ENCODE data around the gene CWF19L1.
A peak's percentile ranks its signal among the peaks of the same experiment; 100 is the strongest.
"Not testable (repeated sequence)": the region's sequence is repeated elsewhere in the genome, so short reads cannot be mapped to it uniquely, and the experiment has no call there.

Gene CWF19L1

GRCh38 chr10:100286051-100287033 is 18.9 kb upstream of the CWF19L1 start, which contains the start of gene BLOC1S2:
Gene BLOC1S2 (minus strand): TSS chr10:100286680. CDS start chr10:100286659, 21 bp downstream.
- H3K27me3 ChIP-seq (ENCODE audit: insufficient read depth, insufficient read length), result peaks cover 10% of the 10 kb centered on the region
- H3K36me3 ChIP-seq (ENCODE audit: insufficient read depth, insufficient read length, low read length), result peaks cover 24% of the 10 kb centered on the region
- peak; percentile 64 for DNase-seq (ENCODE audit: low read depth, low spot score)
- H3K4me3 ChIP-seq (ENCODE audit: insufficient read length, low read depth), result peak within 1 kb of the TSS; percentile 78
- no peaks in the 10 kb centered on the region for H3K9me3 ChIP-seq (ENCODE audit: insufficient read depth, low read length)
- no peaks in the 10 kb centered on the region for H3K4me1 ChIP-seq (ENCODE audit: insufficient read depth, insufficient read length)
- H3K9ac ChIP-seq (ENCODE audit: insufficient read length, low read depth), result peak within 1 kb of the TSS; percentile 83
- peak; percentile 58 for TF ChIP-seq YY1 (IDR thresholded peaks at IDR 0.05; ENCODE audit: insufficient read depth, insufficient read length)
- no peak for TF ChIP-seq ZNF274 (IDR thresholded peaks at IDR 0.05; ENCODE audit: low read depth, low read length)
- TF ChIP-seq SUZ12 (IDR thresholded peaks at IDR 0.05; ENCODE audit: extremely low read depth, insufficient read depth, insufficient read length), result no peak

GRCh38 chr10:100285326-100285725 is 17.9 kb upstream of the CWF19L1 start:
- Histone ChIP-seq H3K9ac (ENCODE audit: insufficient read length, low read depth) (peak overlapping the region; percentile 83), H3K36me3 (ENCODE audit: insufficient read depth, insufficient read length, low read length) (peaks cover 33% of the 10 kb centered on the region), H3K4me3 (ENCODE audit: insufficient read length, low read depth) (peak overlapping the region; percentile 78)
- H3K27me3 ChIP-seq (ENCODE audit: insufficient read depth, insufficient read length); DNase-seq (ENCODE audit: low read depth, low spot score); H3K9me3 ChIP-seq (ENCODE audit: insufficient read depth, low read length); H3K4me1 ChIP-seq (ENCODE audit: insufficient read depth, insufficient read length): not testable (repeated sequence)

GRCh38 chr10:100282907-100283306 is 15.5 kb upstream of the CWF19L1 start:
- Histone ChIP-seq H3K9me3 (ENCODE audit: insufficient read depth, low read length) (no peaks in the 10 kb centered on the region; the same call in 1 of the 2 replicates), H3K9ac (ENCODE audit: insufficient read length, low read depth) (no peak overlapping the region), H3K4me3 (ENCODE audit: insufficient read length, low read depth) (no peak overlapping the region), H3K36me3 (ENCODE audit: insufficient read depth, insufficient read length, low read length) (peaks cover 50% of the 10 kb centered on the region), H3K4me1 (ENCODE audit: insufficient read depth, insufficient read length) (no peaks in the 10 kb centered on the region), H3K27me3 (ENCODE audit: insufficient read depth, insufficient read length) (no peaks in the 10 kb centered on the region)
- no peak for TF ChIP-seq ZNF274 (IDR thresholded peaks at IDR 0.05; ENCODE audit: low read depth, low read length)
- no peak for TF ChIP-seq SUZ12 (IDR thresholded peaks at IDR 0.05; ENCODE audit: extremely low read depth, insufficient read depth, insufficient read length)
- TF ChIP-seq YY1 (IDR thresholded peaks at IDR 0.05; ENCODE audit: insufficient read depth, insufficient read length), result no peak
- DNase-seq (ENCODE audit: low read depth, low spot score), result no peak

- H3K36me3 ChIP-seq (ENCODE audit: insufficient read depth, insufficient read length, low read length), result peaks cover 46% of the 10 kb centered on the region
- not testable (repeated sequence) for H3K9ac ChIP-seq (ENCODE audit: insufficient read length, low read depth); H3K27me3 ChIP-seq (ENCODE audit: insufficient read depth, insufficient read length); H3K9me3 ChIP-seq (ENCODE audit: insufficient read depth, low read length); H3K4me3 ChIP-seq (ENCODE audit: insufficient read length, low read depth); H3K4me1 ChIP-seq (ENCODE audit: insufficient read depth, insufficient read length); DNase-seq (ENCODE audit: low read depth, low spot score)
Observed at GRCh38 chr10:100276971-100277370, 9.5 kb upstream of the CWF19L1 start.

GRCh38 chr10:100265821-100266485 is 1.5 kb downstream of the CWF19L1 start:
- DNase-seq (ENCODE audit: low read depth, low spot score), result no peak
- Histone ChIP-seq H3K9me3 (ENCODE audit: insufficient read depth, low read length) (no peaks in the 10 kb centered on the region), H3K36me3 (ENCODE audit: insufficient read depth, insufficient read length, low read length) (peaks cover 14% of the 10 kb centered on the region), H3K27me3 (ENCODE audit: insufficient read depth, insufficient read length) (no peaks in the 10 kb centered on the region), H3K9ac (ENCODE audit: insufficient read length, low read depth) (no peak overlapping the region), H3K4me3 (ENCODE audit: insufficient read length, low read depth) (no peak overlapping the region), H3K4me1 (ENCODE audit: insufficient read depth, insufficient read length) (no peaks in the 10 kb centered on the region)
- TF ChIP-seq SUZ12 (IDR thresholded peaks at IDR 0.05; ENCODE audit: extremely low read depth, insufficient read depth, insufficient read length) (no peak), YY1 (IDR thresholded peaks at IDR 0.05; ENCODE audit: insufficient read depth, insufficient read length) (no peak), ZNF274 (IDR thresholded peaks at IDR 0.05; ENCODE audit: low read depth, low read length) (no peak)

- no peaks in the 10 kb centered on the region for H3K27me3 ChIP-seq (ENCODE audit: insufficient read depth, insufficient read length)
- peaks cover 59% of the 10 kb centered on the region for H3K36me3 ChIP-seq (ENCODE audit: insufficient read depth, insufficient read length, low read length)
- no peak for DNase-seq (ENCODE audit: low read depth, low spot score)
- H3K4me3 ChIP-seq (ENCODE audit: insufficient read length, low read depth), result no peak overlapping the region
- H3K4me1 ChIP-seq (ENCODE audit: insufficient read depth, insufficient read length), result no peaks in the 10 kb centered on the region
- no peak overlapping the region for H3K9ac ChIP-seq (ENCODE audit: insufficient read length, low read depth)
- H3K9me3 ChIP-seq (ENCODE audit: insufficient read depth, low read length), result no peaks in the 10 kb centered on the region
- TF ChIP-seq SUZ12 (IDR thresholded peaks at IDR 0.05; ENCODE audit: extremely low read depth, insufficient read depth, insufficient read length) (no peak), ZNF274 (IDR thresholded peaks at IDR 0.05; ENCODE audit: low read depth, low read length) (no peak), YY1 (IDR thresholded peaks at IDR 0.05; ENCODE audit: insufficient read depth, insufficient read length) (no peak)
Observed at GRCh38 chr10:100254191-100254590, 13.2 kb downstream of the CWF19L1 start.

- no peak for TF ChIP-seq ZNF274 (IDR thresholded peaks at IDR 0.05; ENCODE audit: low read depth, low read length)
- no peak for TF ChIP-seq SUZ12 (IDR thresholded peaks at IDR 0.05; ENCODE audit: extremely low read depth, insufficient read depth, insufficient read length)
- no peak for TF ChIP-seq YY1 (IDR thresholded peaks at IDR 0.05; ENCODE audit: insufficient read depth, insufficient read length)
- Histone ChIP-seq H3K27me3 (ENCODE audit: insufficient read depth, insufficient read length) (no peaks in the 10 kb centered on the region), H3K36me3 (ENCODE audit: insufficient read depth, insufficient read length, low read length) (peaks cover 68% of the 10 kb centered on the region), H3K9me3 (ENCODE audit: insufficient read depth, low read length) (no peaks in the 10 kb centered on the region), H3K4me1 (ENCODE audit: insufficient read depth, insufficient read length) (no peaks in the 10 kb centered on the region), H3K4me3 (ENCODE audit: insufficient read length, low read depth) (no peak overlapping the region), H3K9ac (ENCODE audit: insufficient read length, low read depth) (no peak overlapping the region)
- no peak for DNase-seq (ENCODE audit: low read depth, low spot score)
Observed at GRCh38 chr10:100253041-100253440, 14.4 kb downstream of the CWF19L1 start.
